ENCODE data around the gene KBTBD7.

GRCh38 chr13:41200126-41200525 lies 5.8 kb upstream of the KBTBD7 start:
- no peak for TF ChIP-seq CTCF (IDR thresholded peaks at IDR 0.05)
- no peak for TF ChIP-seq POLR2A (IDR thresholded peaks at IDR 0.05)

All from heart left ventricle (tissue), 13 donors.